HG02885 (cell line): ENCODE data around the gene LPCAT1.
A peak's percentile ranks its signal among the peaks of the same experiment; 100 is the strongest.
"Not testable (repeated sequence)": the region's sequence is repeated elsewhere in the genome, so short reads cannot be mapped to it uniquely, and the experiment has no call there.

ENCODE experiments used
- ATAC-seq: cut with Tn5 transposase; IDR thresholded peaks from one replicate; pipeline ENCODE4 v1.9.1; 2021; ENCODE audit warnings: mild to moderate bottlenecking; ENCODE audit not compliant: unreplicated experiment, poor library complexity

LPCAT1 gene

DNA sequence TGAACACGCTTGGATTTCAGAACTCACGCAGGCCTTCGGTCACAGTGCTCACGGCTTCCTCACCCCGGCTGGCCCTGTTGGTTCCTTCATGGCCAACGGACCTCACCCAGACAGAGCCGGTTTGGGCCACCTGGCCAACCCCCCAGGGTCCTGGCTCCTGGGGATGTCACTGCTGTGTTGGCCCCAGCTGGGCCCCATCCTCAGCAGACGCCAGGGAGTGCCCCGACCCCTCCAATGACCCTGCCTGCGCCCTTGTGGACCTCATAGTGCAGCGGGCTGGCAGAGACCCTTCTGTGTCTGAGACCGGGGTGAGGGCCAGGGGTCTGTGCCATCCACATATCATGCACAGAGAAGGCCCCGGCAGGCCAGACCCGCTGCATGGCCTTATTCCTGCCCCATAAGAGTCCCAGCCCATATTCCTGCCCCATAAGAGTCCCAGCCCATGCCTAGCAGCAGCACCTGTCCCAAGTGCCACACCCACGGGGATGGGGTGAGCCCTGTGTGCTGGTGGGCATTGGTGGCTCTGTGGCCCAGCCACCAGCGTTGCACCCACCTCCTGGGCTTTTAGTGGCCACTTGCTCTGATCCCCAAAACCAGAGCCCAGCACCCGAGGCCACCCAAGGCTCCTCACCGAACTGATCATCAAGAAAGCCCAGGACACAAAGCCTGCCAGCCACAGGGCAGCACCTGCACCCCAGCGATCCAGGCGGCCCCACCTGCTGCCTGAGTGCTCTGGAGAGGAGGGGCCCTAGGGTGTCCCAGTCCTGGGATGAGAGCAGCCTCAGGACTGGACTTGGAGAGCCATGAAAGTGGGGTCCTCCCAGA, 1.3 kb upstream of the LPCAT1 start:
- ATAC-seq = no peak

DNA sequence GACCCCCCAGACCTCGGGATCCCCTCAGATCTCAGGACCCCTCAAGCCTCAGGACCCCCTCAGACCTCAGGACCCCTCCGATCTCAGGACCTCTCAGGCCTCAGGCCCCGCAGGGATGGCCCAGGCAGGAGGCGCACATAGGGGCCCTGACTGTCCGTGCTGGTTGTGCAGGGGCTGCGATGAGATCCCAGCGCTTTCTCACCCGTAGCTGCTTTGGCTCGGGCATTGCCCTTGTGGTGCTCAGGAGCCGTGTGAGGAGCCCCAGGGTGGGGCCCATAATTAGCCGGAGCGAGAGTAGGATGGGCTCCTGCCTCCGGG, 680 bp upstream of the LPCAT1 start:
- ATAC-seq = no peak

DNA sequence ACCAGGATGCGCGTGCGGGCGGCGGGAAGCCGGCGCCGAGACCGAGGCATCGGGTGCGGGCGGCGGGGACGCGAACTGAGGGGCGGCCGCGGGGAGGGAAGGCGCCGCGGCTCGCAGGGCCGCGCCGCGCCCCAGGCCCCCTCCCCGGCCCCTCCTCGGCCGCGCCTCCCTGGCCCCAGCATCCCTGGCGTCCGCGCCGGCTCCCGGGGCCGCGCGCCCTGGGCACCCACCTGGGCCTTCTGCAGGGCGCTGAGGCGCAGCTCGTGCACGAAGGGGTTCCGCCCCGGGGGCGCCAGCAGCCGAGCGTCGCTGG, 324 bp downstream of the LPCAT1 start:
- ATAC-seq = peak; percentile 32

DNA sequence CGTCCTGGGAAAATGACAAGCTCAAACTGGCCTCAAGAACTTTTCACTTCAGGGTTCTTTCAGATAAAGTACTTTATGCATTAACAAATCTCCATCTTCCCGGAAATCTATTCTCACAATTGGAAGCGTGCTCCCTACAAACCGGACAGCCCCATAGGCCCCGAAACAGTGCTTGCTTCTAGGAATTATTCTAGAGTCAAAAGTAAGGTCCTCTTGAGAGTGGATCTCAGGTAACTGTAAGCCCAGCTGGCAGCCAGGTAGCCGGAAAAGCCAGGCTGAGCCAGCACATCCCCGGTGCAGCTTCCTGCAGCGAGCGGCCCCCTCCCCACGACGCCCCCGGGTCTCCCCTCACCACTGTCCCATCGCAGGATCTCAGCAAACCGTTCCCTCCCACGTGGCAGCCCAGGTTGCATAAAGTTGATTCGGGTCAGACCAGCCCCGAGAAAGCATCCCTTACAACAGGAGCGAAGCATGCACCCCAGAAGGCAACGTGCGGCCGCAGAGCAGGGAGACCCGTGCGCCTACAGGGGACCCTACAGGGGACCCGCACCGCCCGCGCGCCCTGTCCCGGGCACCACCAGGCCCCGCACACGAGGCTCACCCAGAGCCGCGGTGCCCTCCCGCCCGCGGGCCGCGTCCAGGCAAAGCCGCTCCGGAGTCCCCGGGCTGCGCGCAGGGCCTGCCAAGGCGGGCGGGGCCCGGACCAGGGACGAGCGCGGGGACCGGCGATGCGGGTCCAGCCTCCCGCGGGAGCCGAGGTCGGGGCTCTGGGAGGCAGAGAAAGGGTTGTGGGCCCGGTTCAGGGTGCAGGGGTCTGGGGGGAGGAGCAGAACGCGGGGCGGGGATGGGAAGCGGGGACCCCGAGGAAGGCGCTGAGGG, 920 bp downstream of the LPCAT1 start:
- no peak for ATAC-seq

DNA sequence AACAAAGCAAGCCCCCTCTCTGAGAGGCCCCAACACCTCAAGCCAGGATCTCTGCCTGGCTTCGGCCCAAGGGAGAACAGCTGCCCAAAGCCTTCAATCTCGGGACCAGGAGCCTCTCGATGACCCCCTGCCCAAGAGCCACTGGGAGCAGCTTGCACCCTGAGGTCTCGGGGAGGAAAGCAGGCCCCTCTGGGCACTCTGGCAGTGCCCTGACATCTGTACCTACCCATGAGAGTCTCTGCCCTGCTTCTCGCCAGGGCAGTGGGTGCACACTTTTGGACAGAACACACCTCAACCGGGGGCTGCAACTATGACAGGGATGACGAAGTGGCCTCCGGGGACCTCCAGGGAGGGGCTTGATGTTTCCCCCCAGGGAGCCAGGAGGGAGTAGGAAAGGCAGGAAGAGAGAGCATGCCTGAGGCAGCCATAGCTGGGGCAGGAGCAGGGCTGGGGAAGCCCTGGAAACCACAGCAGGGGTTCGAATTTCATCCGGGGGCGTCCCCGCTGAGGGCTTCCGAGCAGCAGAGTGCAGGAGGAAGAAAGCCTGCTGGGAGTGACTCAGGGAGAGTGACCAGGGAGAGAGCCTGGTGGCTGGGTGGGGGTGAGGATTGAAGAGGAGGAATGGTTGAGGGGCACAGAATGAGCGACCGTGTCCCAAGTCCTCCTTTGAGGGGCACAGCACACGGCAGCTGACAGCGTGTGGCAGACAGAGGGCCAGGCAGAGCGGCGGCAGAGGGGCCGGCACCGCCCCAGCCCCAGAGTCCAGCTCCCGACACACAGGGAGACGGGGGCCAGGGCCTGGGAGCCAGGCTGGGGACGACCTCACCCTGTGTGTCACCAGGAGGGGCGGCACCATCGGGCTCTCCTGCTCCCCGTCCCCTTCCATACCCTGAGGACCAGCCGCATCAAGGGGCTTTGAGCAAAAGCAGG, 1.8 kb downstream of the LPCAT1 start:
- peak; percentile 21 for ATAC-seq

DNA sequence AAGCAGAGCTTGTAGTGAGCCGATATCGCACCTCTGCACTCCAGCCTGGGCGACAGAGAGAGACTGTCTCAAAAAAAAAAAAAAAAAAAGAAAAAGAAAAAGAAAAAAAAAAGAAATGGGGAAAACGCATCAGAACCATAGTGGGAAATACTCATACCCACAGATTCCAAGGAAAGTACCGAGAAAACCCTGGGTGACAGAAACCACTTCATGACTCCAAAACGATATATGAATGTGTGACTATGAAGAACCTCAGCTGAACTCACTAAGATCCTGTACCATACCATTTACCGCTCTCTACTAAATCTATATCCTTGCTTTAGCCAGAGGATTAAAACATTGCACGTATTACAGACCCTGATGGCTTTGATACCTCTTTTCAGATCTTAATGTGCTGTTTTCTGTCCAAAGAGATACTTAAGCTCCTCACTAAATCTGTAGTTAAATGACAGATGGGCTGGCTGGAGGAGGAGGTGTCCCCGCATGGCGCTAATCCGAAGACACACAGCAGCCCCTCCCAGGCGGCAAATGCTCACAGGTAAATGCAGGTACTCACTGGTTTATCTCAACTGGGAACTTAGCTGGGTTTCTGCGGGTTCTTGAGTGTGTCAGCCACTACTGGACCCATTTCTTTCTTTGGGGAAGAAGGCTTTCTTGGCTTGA, 2.8 kb downstream of the LPCAT1 start:
- no peak for ATAC-seq

DNA sequence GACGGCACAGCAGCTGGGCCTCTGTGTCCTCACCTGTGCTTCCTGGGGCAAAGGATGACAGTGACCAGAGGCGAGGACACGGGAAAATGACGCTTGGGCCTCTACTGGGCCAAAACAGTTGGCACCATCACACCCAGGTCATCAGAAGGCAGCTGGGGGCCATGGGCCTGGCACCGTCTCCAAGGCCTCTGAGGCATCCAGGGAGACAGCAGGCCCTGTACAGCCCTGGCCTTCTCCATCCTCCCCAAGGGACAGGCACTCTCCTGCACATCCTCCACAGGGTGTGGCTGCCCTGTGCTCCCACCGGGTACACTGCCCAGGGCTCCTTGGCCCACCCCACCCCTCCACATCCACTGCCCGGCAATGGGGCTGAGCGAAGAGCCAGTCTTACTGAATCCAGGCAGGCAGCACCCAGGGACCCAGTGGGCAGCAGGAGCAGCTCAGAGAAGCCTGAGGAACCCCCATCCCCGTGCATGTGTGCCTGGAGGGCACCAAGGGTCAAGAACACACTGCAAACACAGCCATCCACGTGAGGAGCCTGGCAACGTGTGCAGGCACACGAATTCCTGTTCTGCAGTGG, 4.0 kb downstream of the LPCAT1 start:
- ATAC-seq = no peak

DNA sequence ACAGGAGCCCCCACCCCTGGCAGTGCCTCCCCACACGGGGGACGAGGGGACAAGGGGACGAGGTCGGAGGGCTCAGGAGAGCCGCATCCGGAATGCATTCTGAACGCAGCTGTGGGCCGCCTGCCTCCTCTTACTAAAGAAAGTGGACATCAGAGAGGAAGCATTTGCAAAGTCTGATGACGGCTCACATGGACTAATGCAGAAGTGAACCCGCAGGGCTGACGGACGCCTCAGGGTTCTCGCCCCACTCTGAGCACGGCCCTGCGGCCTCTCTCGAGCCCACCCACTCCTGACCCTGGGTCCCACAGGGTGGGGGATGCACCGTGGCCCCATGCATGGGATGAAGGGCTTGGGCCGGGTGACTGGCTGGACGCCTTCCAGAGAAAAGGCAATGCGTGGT, 5.9 kb downstream of the LPCAT1 start:
- ATAC-seq = no peak

DNA sequence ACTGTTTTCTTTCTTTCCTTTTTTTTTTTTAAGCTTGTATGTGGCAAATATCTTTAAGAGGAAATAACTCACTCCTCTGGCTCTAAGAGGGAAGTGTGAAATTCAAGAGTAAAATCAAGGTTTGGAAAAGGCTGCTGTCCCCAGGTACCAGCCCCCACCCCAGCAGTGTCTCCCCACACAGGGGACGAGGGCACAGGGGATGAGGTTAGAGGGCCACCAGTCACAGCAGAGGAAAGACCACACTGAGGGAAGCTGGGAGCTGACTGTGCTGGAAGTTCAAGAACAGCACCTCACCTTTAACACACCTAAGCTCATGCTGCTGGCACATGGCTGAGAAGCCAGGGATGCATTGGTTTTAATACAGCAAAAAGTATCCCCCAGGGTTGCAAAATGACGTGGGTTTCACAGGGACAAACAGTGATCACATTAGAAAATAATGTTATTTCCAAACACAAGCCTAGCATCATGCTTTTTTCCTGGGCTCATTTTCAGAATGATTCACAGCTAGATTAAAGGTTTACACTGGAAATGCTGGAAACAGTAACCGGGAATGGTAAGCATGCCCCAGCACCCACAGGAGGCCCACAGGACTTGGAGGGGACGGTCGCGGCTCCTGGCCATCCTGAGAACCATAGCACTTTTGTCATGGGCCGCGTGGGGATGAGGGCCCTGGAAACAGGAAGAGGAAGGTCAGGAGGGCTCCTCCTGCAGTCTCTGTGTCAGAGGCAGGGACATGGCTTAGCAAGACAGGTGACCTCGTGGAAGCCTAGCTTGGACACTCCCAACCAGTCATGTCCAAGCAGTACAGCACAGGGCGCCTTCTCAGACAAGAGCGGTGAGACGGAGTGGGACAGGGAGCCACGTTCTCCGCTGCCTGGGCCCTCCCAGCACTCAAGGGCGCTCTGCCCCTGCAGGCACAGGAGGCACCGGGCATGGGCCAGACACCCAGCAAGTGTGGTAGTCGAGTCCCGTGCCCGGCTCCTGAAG, 6.9 kb downstream of the LPCAT1 start:
- no peak for ATAC-seq

DNA sequence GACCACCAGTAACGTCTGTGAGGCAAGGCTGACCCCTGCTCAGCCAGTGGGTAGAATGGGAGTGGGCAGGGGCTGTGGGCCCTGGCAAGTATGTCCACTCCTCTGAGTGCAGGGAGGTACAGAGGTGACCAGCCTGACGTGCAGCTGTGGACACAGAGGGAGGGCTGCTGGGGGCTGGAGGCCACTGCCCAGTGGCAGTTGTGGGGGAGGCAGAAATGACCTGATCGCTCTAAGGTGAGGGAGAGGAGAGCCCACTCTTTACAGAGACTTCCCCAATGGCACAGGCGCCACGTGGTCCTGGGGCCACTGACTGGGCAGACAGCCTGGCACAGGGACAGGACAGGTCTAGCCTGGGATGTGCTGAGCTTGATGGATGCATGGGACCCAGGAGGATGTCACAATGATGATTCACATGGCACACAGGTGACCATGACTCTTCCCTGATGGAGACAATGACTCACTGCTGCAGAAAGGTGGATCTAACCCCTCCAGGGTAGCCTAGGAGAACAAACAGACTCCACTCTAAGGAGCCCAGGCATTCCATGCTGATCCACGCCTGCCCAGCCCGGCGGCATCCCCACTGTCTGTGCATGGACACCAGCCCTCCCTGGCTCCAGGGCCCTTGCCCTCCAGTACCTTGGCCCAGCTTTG, 7.7 kb downstream of the LPCAT1 start:
- no peak for ATAC-seq

DNA sequence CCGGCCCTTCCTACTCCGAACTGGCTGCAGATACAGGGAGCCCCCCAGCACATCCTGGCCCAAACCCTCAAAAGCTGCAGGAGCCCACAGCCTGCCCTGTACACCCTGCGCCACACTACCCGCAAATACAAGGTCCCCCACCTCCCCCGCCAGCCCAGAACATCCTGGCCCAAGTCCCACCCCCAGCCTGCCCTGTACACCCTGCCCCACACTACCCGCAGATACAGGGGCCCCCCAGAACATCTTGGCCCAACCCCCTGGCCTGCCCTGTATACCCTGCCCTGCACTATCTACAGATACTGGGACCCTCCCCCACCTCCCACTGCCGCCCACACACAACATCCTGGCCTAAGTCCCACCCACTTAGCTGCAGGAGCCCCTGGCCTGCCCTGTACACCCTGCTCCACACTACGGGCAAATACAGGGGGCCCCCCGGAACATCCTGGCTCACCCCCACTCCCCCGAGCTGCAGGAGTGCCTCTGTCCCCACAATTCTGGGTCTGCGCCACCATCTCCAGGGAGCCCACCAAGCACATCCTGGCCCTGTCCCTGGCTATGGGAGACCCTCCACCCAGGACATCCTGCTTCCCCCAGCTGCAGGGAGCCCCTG, 8.3 kb downstream of the LPCAT1 start:
- no peak for ATAC-seq

DNA sequence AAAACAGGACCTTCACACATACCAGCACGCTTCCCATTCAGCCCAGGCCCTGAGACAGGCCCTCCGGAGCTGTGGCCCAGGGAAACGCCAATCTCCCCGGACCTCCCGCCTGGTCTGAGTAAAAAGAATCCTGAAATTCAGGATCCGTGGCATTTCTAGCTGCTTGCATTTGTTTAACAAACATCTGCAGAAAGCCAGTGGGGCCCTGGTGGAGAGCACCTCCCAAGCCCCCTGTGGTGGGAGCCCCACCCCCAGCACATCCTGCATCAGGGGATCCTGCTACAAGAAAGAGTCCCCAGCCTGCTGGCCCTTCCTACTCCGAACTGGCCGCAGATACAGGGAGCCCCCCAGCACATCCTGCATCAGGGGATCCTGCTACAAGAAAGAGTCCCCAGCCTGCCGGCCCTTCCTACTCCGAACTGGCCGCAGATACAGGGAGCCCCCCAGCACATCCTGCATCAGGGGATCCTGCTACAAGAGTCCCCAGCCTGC, 8.9 kb downstream of the LPCAT1 start:
- not testable (repeated sequence) for ATAC-seq

DNA sequence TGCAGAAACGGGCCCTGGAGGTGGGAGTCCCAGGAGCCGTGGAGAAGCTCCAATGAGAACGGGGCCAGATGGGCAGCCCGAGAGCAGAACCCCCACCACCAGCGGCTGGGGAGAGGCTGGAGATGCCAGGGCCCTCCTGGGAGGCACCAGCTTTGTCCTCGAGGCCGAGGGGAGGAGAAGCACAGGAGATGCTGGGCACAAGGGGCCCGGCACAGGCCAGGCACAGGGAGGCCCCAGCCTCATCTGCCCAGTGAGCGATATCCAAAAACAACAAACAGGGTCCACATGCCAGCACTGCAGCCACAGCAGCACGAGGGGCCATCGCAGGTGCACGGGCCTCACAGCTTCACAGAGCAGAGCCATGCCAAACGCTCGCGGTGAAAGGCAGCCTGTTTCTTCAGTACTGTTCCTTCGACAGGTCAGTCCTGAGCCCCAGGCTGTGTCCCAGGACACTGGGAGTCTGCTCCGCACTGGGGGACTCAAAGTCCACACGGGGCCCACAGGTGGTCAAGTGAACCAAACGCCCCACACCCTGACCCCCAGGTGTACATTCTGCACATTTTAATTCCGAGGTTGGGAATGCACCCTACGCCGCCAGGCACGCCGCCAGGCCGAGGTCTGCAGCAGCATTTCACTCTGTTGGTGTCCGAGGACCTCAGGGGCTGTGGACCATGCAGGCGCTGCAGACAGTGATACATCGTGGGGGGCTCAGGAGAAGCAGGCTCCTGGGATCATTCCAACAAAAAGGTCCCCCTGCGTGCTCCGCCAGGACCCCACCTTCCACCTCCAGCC, 9.5 kb downstream of the LPCAT1 start:
- ATAC-seq = no peak

DNA sequence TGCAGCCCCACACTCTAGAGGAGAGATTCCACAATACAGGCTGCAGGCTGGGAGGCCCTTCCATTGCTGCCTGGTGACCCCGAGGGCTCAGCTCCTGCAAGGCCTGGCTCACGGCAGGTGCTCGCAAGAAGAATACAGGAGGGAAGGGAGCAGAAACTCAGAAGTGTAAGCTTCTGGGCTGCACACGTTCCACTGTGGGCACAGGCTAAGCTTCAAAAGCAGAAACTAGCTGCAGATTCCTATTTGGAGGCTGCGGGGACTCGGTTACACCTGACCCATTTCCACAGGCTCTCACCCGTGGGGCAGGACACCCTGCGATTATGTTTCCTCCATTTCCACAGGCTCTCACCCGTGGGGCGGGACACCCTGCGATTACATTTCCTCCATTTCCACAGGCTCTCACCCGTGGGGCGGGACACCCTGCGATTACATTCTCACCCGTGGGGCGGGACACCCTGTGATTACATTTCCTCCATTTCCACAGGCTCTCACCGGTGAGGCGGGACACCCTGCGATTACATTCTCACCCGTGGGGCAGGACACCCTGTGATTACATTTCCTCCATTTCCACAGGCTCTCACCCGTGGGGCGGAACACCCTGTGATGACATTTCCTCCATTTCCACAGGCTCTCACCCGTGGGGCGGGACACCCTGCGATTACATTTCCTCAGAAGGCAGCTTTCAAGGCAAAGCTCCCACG, 10.3 kb downstream of the LPCAT1 start:
- no peak for ATAC-seq

DNA sequence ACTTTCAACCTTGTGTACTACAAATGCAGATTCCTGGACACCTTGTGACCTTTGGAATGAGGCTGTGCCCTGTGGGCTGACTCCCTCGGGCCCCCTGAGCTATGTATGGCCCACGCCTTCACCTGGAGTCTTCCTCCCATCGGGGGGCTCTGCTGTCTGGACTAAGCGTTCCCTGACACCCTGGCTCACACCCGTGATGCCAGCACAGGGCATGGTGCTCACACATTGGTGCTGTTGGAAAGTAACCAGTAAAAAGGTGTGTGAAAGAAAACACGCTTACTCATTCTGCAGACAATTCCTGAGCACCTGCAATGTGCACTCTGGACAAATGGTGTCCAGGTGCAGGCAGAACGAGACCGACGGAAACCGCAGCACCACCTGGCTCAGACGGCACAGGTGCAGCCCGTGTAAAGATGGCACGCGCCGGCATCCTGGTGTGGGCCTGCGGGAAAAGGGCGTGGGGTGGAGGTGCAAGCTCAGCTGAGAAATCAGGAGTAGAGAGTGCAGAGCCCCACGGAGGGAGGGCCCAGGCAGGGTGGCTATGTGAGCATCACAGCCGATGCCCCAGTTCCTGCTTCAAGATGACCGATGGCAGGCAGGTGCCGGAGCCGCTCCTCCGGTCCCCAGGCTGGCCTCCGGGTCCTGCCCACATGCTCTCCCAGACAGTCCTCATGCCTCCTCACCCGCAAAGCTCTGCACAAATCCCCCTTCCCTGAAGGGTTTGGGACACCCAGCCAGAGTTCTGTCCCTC, 11.0 kb downstream of the LPCAT1 start:
- ATAC-seq = no peak
